OCI-LY1 (cell line): ENCODE measurements around the gene ZIM2.

Experiments used
- H2AFZ ChIP-seq: fragments of 200-600 bp; sonication (generic), shearing (Covaris generic); 2 replicates; pipeline ENCODE4 v1.6.0; 2014; ENCODE audit warnings: antibody characterized with exemption, mild to moderate bottlenecking, low read length
- H3F3A ChIP-seq: fragments of 200-600 bp; sonication (generic), shearing (Covaris generic); 2 replicates; pipeline ENCODE4 v1.6.0; 2014; ENCODE audit warnings: mild to moderate bottlenecking, antibody characterized with exemption, low read length, moderate library complexity; ENCODE audit not compliant: insufficient read depth
- H3K27ac ChIP-seq: fragments of 200-600 bp; sonication (generic); 2 replicates; pipeline ENCODE4 v1.5.1; 2014; ENCODE audit warnings: low read length, mixed run types, mild to moderate bottlenecking, low read depth; ENCODE audit not compliant: poor library complexity, severe bottlenecking
- H3K27me3 ChIP-seq: fragments of 200-600 bp; sonication (generic); 2 replicates; pipeline ENCODE4 v1.6.0; 2014; ENCODE audit warnings: antibody characterized with exemption, mild to moderate bottlenecking, low read length, moderate library complexity; ENCODE audit not compliant: insufficient read depth
- H3K36me3 ChIP-seq: fragments of 200-600 bp; sonication (generic); 2 replicates; pipeline ENCODE4 v1.6.1; 2014; ENCODE audit warnings: mild to moderate bottlenecking, antibody characterized with exemption, low read length, moderate library complexity, mixed read lengths; ENCODE audit not compliant: insufficient read depth
- H3K4me1 ChIP-seq: fragments of 200-600 bp; sonication (generic); 2 replicates; pipeline ENCODE4 v1.5.1; 2014; ENCODE audit warnings: mild to moderate bottlenecking, low read length, moderate library complexity; ENCODE audit not compliant: insufficient read depth, severe bottlenecking
- H3K4me2 ChIP-seq: fragments of 200-600 bp; sonication (generic), shearing (Covaris generic); 2 replicates; pipeline ENCODE4 v1.6.1; 2014; ENCODE audit warnings: low read length
- H3K4me3 ChIP-seq: fragments of 200-600 bp; sonication (generic); 2 replicates; pipeline ENCODE4 v1.5.1; 2014; ENCODE audit warnings: low read length, low read depth, mild to moderate bottlenecking, mixed read lengths; ENCODE audit not compliant: poor library complexity, severe bottlenecking
- H3K79me2 ChIP-seq: fragments of 200-600 bp; shearing (Covaris generic); 2 replicates; pipeline ENCODE4 v1.6.1; 2016; ENCODE audit warnings: mixed run types, low read length, mixed read lengths; ENCODE audit not compliant: insufficient read depth
- H3K9ac ChIP-seq: fragments of 200-600 bp; sonication (generic), shearing (Covaris generic); 2 replicates; pipeline ENCODE4 v1.6.1; 2014; ENCODE audit warnings: mild to moderate bottlenecking, low read length, mixed read lengths
- H3K9me2 ChIP-seq: fragments of 200-600 bp; sonication (generic), shearing (Covaris generic); 2 replicates; pipeline ENCODE4 v1.6.1; 2014; ENCODE audit warnings: low read depth, mild to moderate bottlenecking, low read length, mixed read lengths
- H3K9me3 ChIP-seq: fragments of 200-600 bp; shearing (Covaris generic); 2 replicates; pipeline ENCODE4 v1.6.1; 2014; ENCODE audit warnings: low read length, mixed read lengths
- H4K20me1 ChIP-seq: fragments of 200-600 bp; sonication (generic), shearing (Covaris generic); 2 replicates; pipeline ENCODE4 v1.6.0; 2016; ENCODE audit warnings: mild to moderate bottlenecking, low read length; ENCODE audit not compliant: insufficient read depth
- EZH2 ChIP-seq: fragments of 200-600 bp; sonication (generic), shearing (Covaris generic); IDR thresholded peaks from 2 replicates; pipeline ENCODE4 v1.8.0; 2017; ENCODE audit warnings: borderline replicate concordance, mixed run types, mild to moderate bottlenecking, antibody characterized with exemption, low read length, moderate library complexity, mixed read lengths
- TF ChIP-seq, protein P1 (sequence below): fragments of 200-600 bp; sonication (generic), shearing (Covaris generic); IDR thresholded peaks from 2 replicates; pipeline ENCODE4 v1.5.1; 2017; ENCODE audit warnings: mild to moderate bottlenecking, antibody characterized with exemption, low read length, moderate library complexity, mixed read lengths

ZIM2 gene

DNA sequence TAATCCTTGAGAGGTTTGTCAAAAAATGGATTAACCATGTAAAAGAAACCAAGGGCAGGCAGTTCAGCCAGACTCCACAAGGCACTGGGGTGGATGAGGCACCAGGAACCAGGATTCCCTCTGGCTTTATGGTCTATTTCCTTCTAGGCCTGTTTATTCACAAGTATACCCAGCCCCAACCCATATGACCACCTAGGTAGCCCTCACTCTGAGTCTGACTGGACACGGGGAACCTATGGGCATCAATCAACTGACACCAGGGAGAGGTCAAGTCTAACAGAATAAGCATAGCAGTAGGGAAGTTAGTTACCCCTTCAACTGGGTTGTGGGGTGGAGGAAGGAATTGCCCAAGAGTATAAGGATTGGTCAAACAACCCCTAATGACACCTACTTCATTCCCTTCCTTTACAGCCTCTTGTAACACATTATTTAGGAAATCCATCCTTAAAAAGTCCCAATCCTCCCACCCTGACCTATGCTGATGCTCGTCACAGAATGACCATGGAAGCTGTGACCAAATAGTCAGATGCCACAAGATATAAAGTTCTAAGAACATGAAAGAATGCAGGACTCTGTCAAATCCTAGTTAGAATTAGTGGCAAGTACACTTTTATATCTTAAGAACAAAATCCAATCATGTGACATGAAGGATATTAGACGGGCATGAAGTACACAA lies 31.7 kb downstream of the ZIM2 start:
- no peaks in the 10 kb centered on the region for H3K36me3 ChIP-seq
- H4K20me1 ChIP-seq, result no peaks in the 10 kb centered on the region
- H3K27ac ChIP-seq, result no peak overlapping the region
- no peak overlapping the region for H3K4me2 ChIP-seq
- H3K79me2 ChIP-seq, result no peaks in the 10 kb centered on the region
- no peaks in the 10 kb centered on the region for H3K27me3 ChIP-seq
- H3K4me3 ChIP-seq, result no peak overlapping the region
- TF ChIP-seq EZH2, result no peak
- TF ChIP-seq, protein P1, sequence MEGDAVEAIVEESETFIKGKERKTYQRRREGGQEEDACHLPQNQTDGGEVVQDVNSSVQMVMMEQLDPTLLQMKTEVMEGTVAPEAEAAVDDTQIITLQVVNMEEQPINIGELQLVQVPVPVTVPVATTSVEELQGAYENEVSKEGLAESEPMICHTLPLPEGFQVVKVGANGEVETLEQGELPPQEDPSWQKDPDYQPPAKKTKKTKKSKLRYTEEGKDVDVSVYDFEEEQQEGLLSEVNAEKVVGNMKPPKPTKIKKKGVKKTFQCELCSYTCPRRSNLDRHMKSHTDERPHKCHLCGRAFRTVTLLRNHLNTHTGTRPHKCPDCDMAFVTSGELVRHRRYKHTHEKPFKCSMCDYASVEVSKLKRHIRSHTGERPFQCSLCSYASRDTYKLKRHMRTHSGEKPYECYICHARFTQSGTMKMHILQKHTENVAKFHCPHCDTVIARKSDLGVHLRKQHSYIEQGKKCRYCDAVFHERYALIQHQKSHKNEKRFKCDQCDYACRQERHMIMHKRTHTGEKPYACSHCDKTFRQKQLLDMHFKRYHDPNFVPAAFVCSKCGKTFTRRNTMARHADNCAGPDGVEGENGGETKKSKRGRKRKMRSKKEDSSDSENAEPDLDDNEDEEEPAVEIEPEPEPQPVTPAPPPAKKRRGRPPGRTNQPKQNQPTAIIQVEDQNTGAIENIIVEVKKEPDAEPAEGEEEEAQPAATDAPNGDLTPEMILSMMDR, result no peak
- no peak overlapping the region for H3K9ac ChIP-seq
- H3K4me1 ChIP-seq, result no peaks in the 10 kb centered on the region
- no peaks in the 10 kb centered on the region for H3F3A ChIP-seq
- H3K9me2 ChIP-seq, result no peaks in the 10 kb centered on the region
- 0 out of 2 replicates have a peak, but pooled peaks cover 2% of the 10 kb centered on the region for H3K9me3 ChIP-seq
- H2AFZ ChIP-seq, result no peak overlapping the region

DNA sequence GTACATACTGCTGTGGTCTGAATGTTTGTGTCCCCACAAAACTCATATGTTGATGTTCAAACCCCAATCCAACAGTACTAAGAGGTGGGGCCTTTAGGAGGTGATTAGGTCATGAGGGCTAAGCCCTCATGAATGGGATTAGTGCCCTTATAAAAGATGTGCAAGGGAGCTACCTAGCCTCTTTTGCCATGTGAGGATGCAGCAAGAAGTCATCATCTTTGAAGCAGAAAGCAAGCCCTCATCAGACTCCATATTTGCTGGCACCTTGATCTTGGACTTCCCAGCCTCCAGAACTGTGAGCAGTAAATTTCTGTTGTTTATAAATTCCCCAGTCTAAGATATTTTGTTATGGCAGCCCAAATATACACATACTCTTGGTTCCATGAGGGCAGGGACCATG lies 33.9 kb downstream of the ZIM2 start:
- Histone ChIP-seq H3K27ac (no peak overlapping the region), H3K4me3 (no peak overlapping the region), H3K79me2 (no peaks in the 10 kb centered on the region), H3K4me2 (no peak overlapping the region), H4K20me1 (no peaks in the 10 kb centered on the region), H3K4me1 (no peaks in the 10 kb centered on the region), H3F3A (no peaks in the 10 kb centered on the region), H3K27me3 (no peaks in the 10 kb centered on the region), H3K36me3 (no peaks in the 10 kb centered on the region), H2AFZ (no peak overlapping the region), H3K9me2 (no peaks in the 10 kb centered on the region), H3K9ac (no peak overlapping the region), H3K9me3 (0 out of 2 replicates have a peak, but pooled peaks cover 2% of the 10 kb centered on the region)
- no peak for TF ChIP-seq EZH2
- TF ChIP-seq, protein P1, result no peak

DNA sequence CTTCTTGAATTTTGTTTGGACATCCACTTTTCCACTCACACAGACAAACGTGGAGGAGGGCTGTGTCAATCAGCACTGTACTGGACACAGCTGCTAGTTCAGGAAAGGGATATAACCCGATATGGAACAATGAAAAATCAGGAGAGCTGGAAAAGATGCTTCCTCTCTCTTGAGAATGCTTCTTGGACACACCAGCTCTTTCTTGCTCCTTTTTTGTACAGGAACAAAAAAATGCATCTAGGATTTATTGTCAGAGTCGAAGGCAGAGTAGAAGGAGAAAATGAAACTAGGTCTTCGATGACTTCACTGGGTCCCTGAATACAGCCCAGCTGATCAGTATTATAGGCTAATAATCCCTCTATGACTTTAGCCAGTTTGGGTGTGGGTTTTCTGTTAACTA lies 62.2 kb downstream of the ZIM2 start:
- Histone ChIP-seq H3K4me1 (no peaks in the 10 kb centered on the region), H3K79me2 (no peaks in the 10 kb centered on the region), H3K27ac (no peak overlapping the region), H2AFZ (no peak overlapping the region), H3K36me3 (no peaks in the 10 kb centered on the region), H3K9me3 (no peaks in the 10 kb centered on the region), H4K20me1 (no peaks in the 10 kb centered on the region), H3F3A (no peaks in the 10 kb centered on the region), H3K9ac (no peak overlapping the region), H3K9me2 (no peaks in the 10 kb centered on the region), H3K4me3 (no peak overlapping the region), H3K4me2 (no peak overlapping the region), H3K27me3 (no peaks in the 10 kb centered on the region)
- TF ChIP-seq, protein P1, result no peak
- no peak for TF ChIP-seq EZH2
